AG04450 (cell line): ENCODE data around the gene SLC9A5. TPM values are rescaled to one million over a fixed set of nuclear protein-coding genes. Genes with fewer than 3 reads are reported as not detected.
A peak's percentile ranks its signal among the peaks of the same experiment; 100 is the strongest.

ENCODE experiments used
- CTCF ChIA-PET: fragments of 300-600, 350-600 bp; formaldehyde crosslinking; extraction: SDS; loops from one replicate; lab custom pipeline; 2022; ENCODE audit warnings: antibody characterized with exemption, inconsistent platforms; lab: Charles Lee
- POLR2A ChIA-PET: fragments of 350-600 bp; formaldehyde crosslinking; extraction: SDS; loops from one replicate; lab custom pipeline; 2021; ENCODE audit warnings: antibody characterized with exemption, inconsistent platforms; lab: Yijun Ruan, JAX
- DNase-seq: peaks from one replicate; pipeline ENCODE4 v3.0.0-alpha.2; 2011; ENCODE audit warnings: low read depth, low spot score
- H3K27ac ChIP-seq: one replicate; pipeline ENCODE4 v1.5.1; 2012; ENCODE audit warnings: low read depth, low read length, control low read depth
- H3K27me3 ChIP-seq: one replicate; pipeline ENCODE4 v1.6.0; 2012; ENCODE audit warnings: low read length; ENCODE audit not compliant: control insufficient read depth, insufficient read depth
- H3K4me3 ChIP-seq: 2 replicates; pipeline ENCODE4 v1.5.1; 2011; ENCODE audit warnings: mild to moderate bottlenecking, low read depth, low read length, control low read depth
- H3K9me3 ChIP-seq: 2 replicates; pipeline ENCODE4 v1.5.1; 2012; ENCODE audit warnings: low read length; ENCODE audit not compliant: control insufficient read depth, insufficient read depth
- CTCF ChIP-seq: IDR thresholded peaks from 2 replicates; pipeline ENCODE4 v1.5.1; 2011; ENCODE audit warnings: low read depth, low read length, control low read depth, inconsistent platforms
- polyA plus RNA-seq: library from polyadenylated mRNA; depleted of rRNA; stranded (reverse); fragments of >200 nt; gene quantifications from 2 replicates; pipeline ENCODE4 v1.2.3, GENCODE V29; 2011

Gene SLC9A5
- polyA plus RNA-seq, 1 experiment: 2.4 TPM

- Histone ChIP-seq H3K4me3 (no peak overlapping the region), H3K9me3 (peaks cover 4% of the 10 kb centered on the region; the same call in 1 of the 2 replicates), H3K27me3 (no peaks in the 10 kb centered on the region), H3K27ac (no peak overlapping the region)
- POLR2A ChIA-PET: interaction anchor here (1.5 to 2.2 kb wide), 2 partner anchors 9 to 11 kb away, joined by 6 to 8 read pairs; partner anchors contain the start of genes FHOD1 and TMEM208
- DNase-seq: no peak
- CTCF ChIA-PET: no interaction called here
- no peak for TF ChIP-seq CTCF
Measured at GRCh38 chr16:67238278-67238575, 10.6 kb upstream of the SLC9A5 start.

GRCh38 chr16:67238806-67239470 lies 9.8 kb upstream of the SLC9A5 start:
- ChIA-PET CTCF (no interaction called here), POLR2A (interaction anchor here (0.6 to 2.2 kb wide), 3 partner anchors 8 to 17 kb away, joined by 3 to 8 read pairs (median 6); partner anchors contain the start of genes FHOD1 and TMEM208)

GRCh38 chr16:67240506-67240905 lies 8.3 kb upstream of the SLC9A5 start:
- POLR2A ChIA-PET: interaction anchor here (1.2 to 2.3 kb wide), 2 partner anchors 9 to 13 kb away, joined by 4 to 10 read pairs; partner anchors contain the start of gene TMEM208

More at GRCh38 chr16:67238806-67239470, 9.8 kb upstream of the SLC9A5 start:
- DNase-seq: no peak
- no peak for TF ChIP-seq CTCF
- no peak overlapping the region for H3K4me3 ChIP-seq
- no peaks in the 10 kb centered on the region for H3K27me3 ChIP-seq
- peaks cover 4% of the 10 kb centered on the region; the same call in 1 of the 2 replicates for H3K9me3 ChIP-seq
- no peak overlapping the region for H3K27ac ChIP-seq

GRCh38 chr16:67241008-67241900 lies 7.5 kb upstream of the SLC9A5 start:
- DNase-seq: peak; percentile 67
- no peak overlapping the region for H3K4me3 ChIP-seq
- H3K27ac ChIP-seq: peak overlapping the region; percentile 98
- TF ChIP-seq CTCF: no peak
- POLR2A ChIA-PET: interaction anchor here (0.5 to 2.3 kb wide), 5 partner anchors 9 to 172 kb away, joined by 3 to 10 read pairs (median 3); partner anchors contain the start of gene TMEM208
- CTCF ChIA-PET: interaction anchor here (0.7 kb wide), 1 partner anchor 56 kb away, joined by 5 read pairs; no protein-coding TSS in a partner anchor
- H3K9me3 ChIP-seq: peaks cover 4% of the 10 kb centered on the region; the same call in 1 of the 2 replicates
- no peaks in the 10 kb centered on the region for H3K27me3 ChIP-seq

More at GRCh38 chr16:67240506-67240905, 8.3 kb upstream of the SLC9A5 start:
- no peak overlapping the region for H3K4me3 ChIP-seq
- CTCF ChIA-PET: no interaction called here
- no peak for TF ChIP-seq CTCF
- DNase-seq: no peak
- H3K9me3 ChIP-seq: peaks cover 4% of the 10 kb centered on the region; the same call in 1 of the 2 replicates
- H3K27ac ChIP-seq: peak overlapping the region; percentile 98
- H3K27me3 ChIP-seq: no peaks in the 10 kb centered on the region
